Activated naive CD4-positive, alpha-beta T cell treated with anti-CD3 and anti-CD28 coated beads, Interleukin-2, amount 50 U/mL, for 24 hours (primary cell): ENCODE data around the gene PRMT3.

Experiments used
- H3K27ac Mint-ChIP-seq: one replicate; pipeline ENCODE4 v1.8.0; 2021; ENCODE audit warnings: mild to moderate bottlenecking, mixed read lengths
- H3K27me3 Mint-ChIP-seq: one replicate; pipeline ENCODE4 v1.8.0; 2021; ENCODE audit warnings: mixed read lengths
- H3K36me3 Mint-ChIP-seq: one replicate; pipeline ENCODE4 v1.8.0; 2021; ENCODE audit warnings: mixed read lengths
- H3K4me1 Mint-ChIP-seq: one replicate; pipeline ENCODE4 v1.8.0; 2021; ENCODE audit warnings: mixed read lengths
- H3K4me3 Mint-ChIP-seq: one replicate; pipeline ENCODE4 v1.8.0; 2021; ENCODE audit warnings: mild to moderate bottlenecking, mixed read lengths
- H3K9me3 Mint-ChIP-seq: one replicate; pipeline ENCODE4 v1.8.0; 2021; ENCODE audit warnings: mixed read lengths

PRMT3 gene

GRCh38 chr11:20415432-20415831 lies 27.9 kb downstream of the PRMT3 start:
- Mint-ChIP-seq H3K9me3 (no peaks in the 10 kb centered on the region), H3K36me3 (peaks cover 14% of the 10 kb centered on the region), H3K4me1 (no peaks in the 10 kb centered on the region)

GRCh38 chr11:20417771-20418170 lies 30.3 kb downstream of the PRMT3 start:
- peaks cover 17% of the 10 kb centered on the region for H3K36me3 Mint-ChIP-seq
- H3K4me1 Mint-ChIP-seq: peaks cover 6% of the 10 kb centered on the region
- no peak overlapping the region for H3K4me3 Mint-ChIP-seq
- H3K27ac Mint-ChIP-seq: no peak overlapping the region
- H3K9me3 Mint-ChIP-seq: no peaks in the 10 kb centered on the region
- H3K27me3 Mint-ChIP-seq: no peaks in the 10 kb centered on the region

More at GRCh38 chr11:20415432-20415831, 27.9 kb downstream of the PRMT3 start:
- Mint-ChIP-seq H3K27me3 (no peaks in the 10 kb centered on the region), H3K4me3 (no peak overlapping the region), H3K27ac (no peak overlapping the region)

- peaks cover 25% of the 10 kb centered on the region for H3K36me3 Mint-ChIP-seq
Measured at GRCh38 chr11:20421946-20422345, 34.4 kb downstream of the PRMT3 start.

GRCh38 chr11:20429216-20429615 lies 41.7 kb downstream of the PRMT3 start:
- H3K27ac Mint-ChIP-seq: no peak overlapping the region

More at GRCh38 chr11:20421946-20422345, 34.4 kb downstream of the PRMT3 start:
- H3K9me3 Mint-ChIP-seq: no peaks in the 10 kb centered on the region
- peaks cover 6% of the 10 kb centered on the region for H3K4me1 Mint-ChIP-seq
- no peak overlapping the region for H3K27ac Mint-ChIP-seq
- H3K4me3 Mint-ChIP-seq: no peak overlapping the region
- H3K27me3 Mint-ChIP-seq: no peaks in the 10 kb centered on the region

GRCh38 chr11:20438637-20439036 lies 51.1 kb downstream of the PRMT3 start:
- peaks cover 26% of the 10 kb centered on the region for H3K36me3 Mint-ChIP-seq
- H3K4me1 Mint-ChIP-seq: peaks cover 25% of the 10 kb centered on the region
- no peak overlapping the region for H3K27ac Mint-ChIP-seq
- H3K4me3 Mint-ChIP-seq: no peak overlapping the region
- no peaks in the 10 kb centered on the region for H3K27me3 Mint-ChIP-seq
- H3K9me3 Mint-ChIP-seq: no peaks in the 10 kb centered on the region

More at GRCh38 chr11:20429216-20429615, 41.7 kb downstream of the PRMT3 start:
- H3K4me3 Mint-ChIP-seq: no peak overlapping the region
- H3K27me3 Mint-ChIP-seq: no peaks in the 10 kb centered on the region
- H3K36me3 Mint-ChIP-seq: peaks cover 22% of the 10 kb centered on the region
- peaks cover 7% of the 10 kb centered on the region for H3K4me1 Mint-ChIP-seq
- H3K9me3 Mint-ChIP-seq: no peaks in the 10 kb centered on the region

- H3K27me3 Mint-ChIP-seq: no peaks in the 10 kb centered on the region
- peaks cover 13% of the 10 kb centered on the region for H3K36me3 Mint-ChIP-seq
- peaks cover 12% of the 10 kb centered on the region for H3K4me1 Mint-ChIP-seq
- no peak overlapping the region for H3K27ac Mint-ChIP-seq
- H3K9me3 Mint-ChIP-seq: no peaks in the 10 kb centered on the region
- H3K4me3 Mint-ChIP-seq: no peak overlapping the region
Measured at GRCh38 chr11:20443596-20443995, 56.1 kb downstream of the PRMT3 start.

- peaks cover 12% of the 10 kb centered on the region for H3K4me1 Mint-ChIP-seq
Measured at GRCh38 chr11:20444535-20444934, 57.0 kb downstream of the PRMT3 start.

GRCh38 chr11:20448834-20449233 lies 61.3 kb downstream of the PRMT3 start:
- Mint-ChIP-seq H3K9me3 (no peaks in the 10 kb centered on the region), H3K36me3 (peaks cover 11% of the 10 kb centered on the region), H3K4me3 (no peak overlapping the region), H3K27ac (no peak overlapping the region), H3K4me1 (peaks cover 4% of the 10 kb centered on the region), H3K27me3 (no peaks in the 10 kb centered on the region)

More at GRCh38 chr11:20444535-20444934, 57.0 kb downstream of the PRMT3 start:
- Mint-ChIP-seq H3K27ac (no peak overlapping the region), H3K4me3 (no peak overlapping the region), H3K27me3 (no peaks in the 10 kb centered on the region), H3K9me3 (no peaks in the 10 kb centered on the region), H3K36me3 (peaks cover 11% of the 10 kb centered on the region)

GRCh38 chr11:20450829-20451228 lies 63.3 kb downstream of the PRMT3 start:
- Mint-ChIP-seq H3K4me3 (no peak overlapping the region), H3K9me3 (no peaks in the 10 kb centered on the region), H3K27ac (no peak overlapping the region), H3K4me1 (peaks cover 4% of the 10 kb centered on the region), H3K27me3 (no peaks in the 10 kb centered on the region), H3K36me3 (peaks cover 16% of the 10 kb centered on the region)

GRCh38 chr11:20451568-20451967 lies 64.1 kb downstream of the PRMT3 start:
- peaks cover 4% of the 10 kb centered on the region for H3K4me1 Mint-ChIP-seq
- peaks cover 17% of the 10 kb centered on the region for H3K36me3 Mint-ChIP-seq
- no peaks in the 10 kb centered on the region for H3K27me3 Mint-ChIP-seq
- H3K27ac Mint-ChIP-seq: no peak overlapping the region
- H3K9me3 Mint-ChIP-seq: no peaks in the 10 kb centered on the region
- H3K4me3 Mint-ChIP-seq: no peak overlapping the region

- no peak overlapping the region for H3K4me3 Mint-ChIP-seq
- H3K4me1 Mint-ChIP-seq: peaks cover 4% of the 10 kb centered on the region
- peaks cover 17% of the 10 kb centered on the region for H3K36me3 Mint-ChIP-seq
- H3K27me3 Mint-ChIP-seq: no peaks in the 10 kb centered on the region
- no peaks in the 10 kb centered on the region for H3K9me3 Mint-ChIP-seq
- H3K27ac Mint-ChIP-seq: no peak overlapping the region
Measured at GRCh38 chr11:20452585-20452984, 65.1 kb downstream of the PRMT3 start.

GRCh38 chr11:20453657-20454316 lies 66.3 kb downstream of the PRMT3 start:
- no peaks in the 10 kb centered on the region for H3K27me3 Mint-ChIP-seq
- H3K4me3 Mint-ChIP-seq: no peak overlapping the region
- peaks cover 16% of the 10 kb centered on the region for H3K36me3 Mint-ChIP-seq
- no peak overlapping the region for H3K27ac Mint-ChIP-seq
- H3K4me1 Mint-ChIP-seq: peaks cover 4% of the 10 kb centered on the region
- no peaks in the 10 kb centered on the region for H3K9me3 Mint-ChIP-seq

- Mint-ChIP-seq H3K36me3 (peaks cover 20% of the 10 kb centered on the region), H3K4me1 (no peaks in the 10 kb centered on the region), H3K9me3 (no peaks in the 10 kb centered on the region), H3K4me3 (no peak overlapping the region), H3K27me3 (no peaks in the 10 kb centered on the region), H3K27ac (no peak overlapping the region)
Measured at GRCh38 chr11:20457001-20457799, 69.7 kb downstream of the PRMT3 start.

GRCh38 chr11:20457934-20458680 lies 70.6 kb downstream of the PRMT3 start:
- no peak overlapping the region for H3K27ac Mint-ChIP-seq
- H3K9me3 Mint-ChIP-seq: no peaks in the 10 kb centered on the region
- peaks cover 18% of the 10 kb centered on the region for H3K36me3 Mint-ChIP-seq
- H3K4me3 Mint-ChIP-seq: no peak overlapping the region
- no peaks in the 10 kb centered on the region for H3K4me1 Mint-ChIP-seq
- no peaks in the 10 kb centered on the region for H3K27me3 Mint-ChIP-seq

- Mint-ChIP-seq H3K27ac (no peak overlapping the region), H3K4me3 (no peak overlapping the region), H3K27me3 (no peaks in the 10 kb centered on the region), H3K36me3 (peaks cover 20% of the 10 kb centered on the region), H3K9me3 (no peaks in the 10 kb centered on the region), H3K4me1 (no peaks in the 10 kb centered on the region)
Measured at GRCh38 chr11:20458905-20459632, 71.6 kb downstream of the PRMT3 start.
